COLO829 (cell line): Measurements from ENCODE around the gene FAM171A2.

ENCODE experiments used
- DNase-seq: peaks from one replicate; pipeline ENCODE4 v3.0.0; 2012; ENCODE audit warnings: low spot score

Gene FAM171A2

GRCh38 chr17:44361292-44362260 is 2.1 kb downstream of the FAM171A2 start:
- DNase-seq = no peak

GRCh38 chr17:44360826-44361225 is 2.8 kb downstream of the FAM171A2 start:
- no peak for DNase-seq

- no peak for DNase-seq
Observed at GRCh38 chr17:44360144-44360533, 3.5 kb downstream of the FAM171A2 start.

GRCh38 chr17:44359458-44360143 is 4.1 kb downstream of the FAM171A2 start:
- no peak for DNase-seq

GRCh38 chr17:44359006-44359405 is 4.6 kb downstream of the FAM171A2 start:
- DNase-seq = no peak

- no peak for DNase-seq
Observed at GRCh38 chr17:44358066-44358465, 5.6 kb downstream of the FAM171A2 start.

GRCh38 chr17:44356241-44356640 is 7.4 kb downstream of the FAM171A2 start:
- no peak for DNase-seq

GRCh38 chr17:44355642-44356099 is 8.0 kb downstream of the FAM171A2 start:
- DNase-seq = no peak

GRCh38 chr17:44354582-44355561 is 8.8 kb downstream of the FAM171A2 start:
- DNase-seq = no peak

GRCh38 chr17:44353672-44354331 is 9.9 kb downstream of the FAM171A2 start:
- DNase-seq = no peak

GRCh38 chr17:44352828-44353671 is 10.6 kb downstream of the FAM171A2 start:
- DNase-seq = no peak

GRCh38 chr17:44351961-44352827 is 11.5 kb downstream of the FAM171A2 start:
- DNase-seq = no peak

GRCh38 chr17:44351464-44351863 is 12.2 kb downstream of the FAM171A2 start:
- no peak for DNase-seq

- DNase-seq = peak; percentile 69
Observed at GRCh38 chr17:44350733-44351226, 12.9 kb downstream of the FAM171A2 start.

GRCh38 chr17:44349553-44350070 is 14.0 kb downstream of the FAM171A2 start:
- DNase-seq = no peak

- no peak for DNase-seq
Observed at GRCh38 chr17:44348988-44349364, 14.7 kb downstream of the FAM171A2 start.

- no peak for DNase-seq
Observed at GRCh38 chr17:44348234-44348987, 15.2 kb downstream of the FAM171A2 start.
